Islet precursor cell (in vitro differentiated cells): Measurements from ENCODE around the gene MBP.
A peak's percentile ranks its signal among the peaks of the same experiment; 100 is the strongest.

Experiments used
- DNase-seq: peaks from one replicate; pipeline ENCODE4 v3.0.0-alpha.2; 2018

Gene MBP

DNA sequence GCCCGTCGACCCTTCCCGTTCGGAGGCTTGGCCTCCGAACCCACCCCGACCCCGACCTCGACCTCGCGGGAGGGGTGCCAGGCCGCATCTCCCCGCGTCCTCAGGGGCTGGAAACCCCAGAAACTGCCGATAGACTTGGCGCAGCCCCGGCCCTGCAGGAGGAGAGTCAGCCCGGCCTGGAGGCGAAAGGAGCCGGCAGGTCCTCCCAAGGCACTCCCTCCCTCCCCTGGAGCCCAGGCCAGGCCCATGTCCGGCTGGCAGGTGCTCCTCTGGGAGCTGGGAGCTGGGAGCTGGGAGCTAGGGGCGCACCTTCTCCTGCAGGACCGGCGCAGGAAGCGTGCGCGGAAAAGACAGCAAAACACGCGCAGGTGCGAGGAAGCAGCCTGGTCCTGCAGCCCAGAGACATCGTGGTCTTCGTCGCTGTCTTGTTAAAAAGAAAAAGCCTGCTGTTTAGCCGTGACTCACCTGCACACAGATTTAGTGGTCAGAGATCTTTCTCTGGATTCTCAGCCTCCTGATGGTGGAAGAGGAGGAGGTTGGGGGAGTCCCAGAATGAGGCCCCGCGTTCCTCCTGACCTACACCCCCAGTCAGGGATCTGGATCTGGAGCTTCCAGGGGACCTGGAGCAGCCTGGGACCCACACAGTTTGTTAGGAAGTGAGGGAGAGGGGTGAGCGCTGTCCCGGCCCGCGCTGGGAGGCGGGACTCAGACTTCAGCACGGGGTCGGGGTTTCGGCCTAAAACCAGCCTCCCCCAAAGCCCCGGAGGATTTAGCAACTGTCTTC lies 660 bp upstream of the MBP start:
- peak; percentile 71 for DNase-seq

DNA sequence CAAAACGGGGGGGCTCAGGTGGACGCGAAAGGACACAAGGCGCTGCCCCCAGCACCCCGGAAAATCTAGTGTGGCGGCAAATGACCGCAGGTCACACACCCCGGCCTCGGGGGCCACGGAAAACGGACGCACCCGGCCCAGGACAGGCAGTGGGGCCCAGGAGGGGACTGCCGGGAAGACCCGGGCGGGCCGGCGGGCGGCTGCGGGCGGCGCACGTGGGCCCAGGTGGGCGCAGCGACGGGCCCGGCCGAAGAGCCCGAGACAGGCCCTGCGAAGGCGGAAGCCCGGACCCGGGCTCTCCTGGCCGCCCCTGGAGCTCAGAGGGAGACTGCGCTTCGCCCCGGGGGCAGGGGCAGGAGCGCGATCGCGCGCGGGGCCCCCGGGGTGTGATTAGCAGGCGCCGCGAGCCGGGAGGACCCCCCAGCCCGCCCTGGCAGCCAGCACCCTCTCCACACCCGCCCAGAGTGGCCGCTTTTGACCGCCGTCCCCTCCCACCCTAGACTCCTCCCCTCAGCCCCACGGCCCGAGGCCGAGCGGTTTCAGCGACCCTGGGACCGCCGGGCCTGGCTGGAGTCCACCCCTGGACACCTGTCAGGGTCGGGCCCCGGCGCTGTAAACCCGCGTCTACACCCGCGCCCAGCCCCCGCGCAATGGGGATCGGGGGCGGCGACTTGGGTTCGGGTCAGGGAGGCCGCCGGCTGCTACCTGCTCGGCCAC lies 773 bp downstream of the MBP start:
- DNase-seq: peak; percentile 77

DNA sequence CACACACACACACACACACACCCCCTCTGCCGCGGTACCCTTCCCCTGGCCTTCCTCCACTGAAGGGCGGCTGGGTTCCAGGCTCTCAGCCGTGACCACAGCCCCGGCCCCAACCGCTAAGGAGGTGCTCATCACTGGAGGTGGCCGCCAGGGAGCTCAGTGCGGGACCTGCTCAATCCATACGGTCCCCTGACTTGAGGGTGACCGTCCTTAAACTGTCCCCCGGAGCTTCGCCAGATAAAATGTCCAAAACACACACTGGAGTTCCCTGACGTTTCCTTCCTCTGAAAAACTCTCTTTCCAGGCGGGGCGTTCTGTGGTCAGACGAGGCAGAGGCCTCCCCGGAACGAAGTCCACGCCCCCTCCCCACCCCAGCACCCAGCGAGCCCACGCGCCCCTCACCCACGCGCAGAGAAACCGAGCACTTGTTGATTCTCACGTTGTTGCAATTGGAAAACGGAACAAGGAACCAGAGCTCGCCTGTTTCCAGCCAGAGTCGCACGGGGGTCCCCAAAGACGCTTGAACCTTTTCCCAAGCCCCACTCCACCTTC lies 1.4 kb downstream of the MBP start:
- peak; percentile 60 for DNase-seq

DNA sequence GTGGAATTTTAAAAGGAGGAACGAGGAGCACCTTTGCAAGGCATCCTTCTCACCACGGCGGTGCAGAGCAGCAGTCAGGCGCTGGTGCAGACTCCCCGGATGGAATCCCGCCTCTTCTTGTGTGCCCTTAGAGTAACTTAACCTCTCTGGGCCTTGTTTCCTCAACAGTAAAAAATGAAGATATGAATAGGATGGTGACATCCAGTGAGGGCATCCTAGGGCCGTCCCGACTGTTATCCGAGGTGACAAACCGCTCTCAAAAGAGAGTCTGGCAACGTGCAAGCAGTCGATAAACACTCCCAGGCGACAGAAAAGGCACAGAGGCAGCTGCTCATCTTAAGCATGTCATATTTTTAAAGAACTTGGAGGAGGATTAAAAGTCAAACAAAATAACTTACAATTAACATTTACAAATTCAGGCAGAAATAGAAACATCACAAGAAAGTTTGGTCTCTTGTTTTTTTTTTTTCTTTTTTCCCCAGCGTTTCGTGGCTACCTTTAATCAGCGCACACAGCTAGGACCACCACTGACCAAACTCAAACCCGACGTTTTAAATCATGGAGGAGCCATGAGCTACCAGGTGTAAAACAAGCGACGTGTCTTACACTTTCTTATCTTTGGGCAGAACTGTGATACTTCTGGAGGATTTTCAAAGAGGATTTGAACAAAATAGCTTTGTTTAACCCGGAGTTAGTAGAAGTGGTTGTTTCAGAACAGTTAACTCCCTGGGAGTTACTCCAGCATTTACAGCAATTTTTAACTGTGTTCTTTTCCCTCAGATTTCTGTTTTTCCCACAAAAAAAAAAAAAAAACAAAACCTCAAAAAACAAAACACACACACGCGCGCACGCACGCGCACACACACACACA lies 2.1 kb downstream of the MBP start:
- DNase-seq: no peak

- DNase-seq: peak; percentile 90
Measured at GRCh38 chr18:77129150-77129551, 3.4 kb downstream of the MBP start.

DNA sequence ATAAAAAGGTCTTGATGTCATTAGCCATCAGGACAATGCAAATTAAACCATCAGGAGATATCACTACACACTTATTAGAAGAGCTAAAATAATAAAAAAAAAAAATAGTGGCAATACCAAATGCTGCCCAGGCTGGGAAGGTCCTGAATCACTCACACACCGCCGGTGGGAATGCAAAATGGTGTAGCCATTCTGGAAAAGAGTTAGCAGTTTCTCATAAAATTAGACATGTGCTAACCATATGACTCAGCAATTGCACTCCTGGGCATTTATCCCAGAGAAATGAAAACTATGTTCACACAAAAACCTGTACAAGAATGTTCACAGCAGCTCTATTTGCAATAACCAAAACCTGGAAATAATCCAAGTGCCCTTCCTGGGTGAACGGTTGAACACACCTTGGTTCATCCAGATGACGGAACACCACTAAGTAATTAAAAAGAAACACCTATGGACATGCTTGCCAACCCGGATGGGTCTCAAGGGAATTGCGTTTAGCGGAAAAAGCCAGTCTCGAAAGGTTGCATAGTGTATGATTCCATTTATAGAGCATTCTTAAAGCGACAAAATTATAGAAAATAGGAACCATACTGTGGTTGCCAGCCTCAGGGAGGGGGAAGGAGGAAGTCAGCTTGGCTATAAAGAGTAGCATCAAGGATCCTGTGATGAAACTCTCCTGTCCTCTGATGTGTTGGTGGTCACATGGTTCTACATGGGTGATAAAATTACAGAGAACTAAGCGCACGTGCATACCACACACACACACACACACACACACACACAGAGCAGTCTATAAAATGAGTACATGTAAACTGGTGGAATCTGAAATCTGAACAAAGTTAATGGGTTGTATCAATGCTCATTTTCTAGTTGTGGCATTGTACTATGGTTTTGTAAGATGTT lies 4.6 kb downstream of the MBP start:
- DNase-seq: peak; percentile 29

DNA sequence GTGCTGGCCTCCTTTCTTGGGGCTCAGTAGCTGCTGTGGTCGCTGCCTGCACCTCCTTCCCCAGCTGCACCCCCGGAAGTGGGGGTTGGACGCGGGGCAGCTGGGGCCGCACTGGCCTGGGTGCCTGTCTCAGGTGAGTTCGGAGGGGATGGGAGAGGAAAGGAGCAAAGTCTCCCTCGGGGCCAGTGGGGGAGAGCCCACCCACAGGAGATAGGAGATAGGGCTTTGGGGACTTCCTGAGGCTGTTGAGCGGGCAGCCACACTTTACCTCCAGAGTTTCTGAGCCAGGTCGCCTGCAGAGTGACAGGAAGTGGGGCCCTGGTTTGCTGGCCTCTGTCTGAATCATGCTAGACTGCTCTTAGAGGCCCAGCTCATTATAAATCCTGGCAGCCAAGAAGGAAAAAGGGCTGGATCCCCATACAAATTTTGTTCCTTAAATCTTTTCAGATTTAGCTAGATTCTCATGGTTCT lies 8.1 kb downstream of the MBP start:
- DNase-seq: peak; percentile 72

DNA sequence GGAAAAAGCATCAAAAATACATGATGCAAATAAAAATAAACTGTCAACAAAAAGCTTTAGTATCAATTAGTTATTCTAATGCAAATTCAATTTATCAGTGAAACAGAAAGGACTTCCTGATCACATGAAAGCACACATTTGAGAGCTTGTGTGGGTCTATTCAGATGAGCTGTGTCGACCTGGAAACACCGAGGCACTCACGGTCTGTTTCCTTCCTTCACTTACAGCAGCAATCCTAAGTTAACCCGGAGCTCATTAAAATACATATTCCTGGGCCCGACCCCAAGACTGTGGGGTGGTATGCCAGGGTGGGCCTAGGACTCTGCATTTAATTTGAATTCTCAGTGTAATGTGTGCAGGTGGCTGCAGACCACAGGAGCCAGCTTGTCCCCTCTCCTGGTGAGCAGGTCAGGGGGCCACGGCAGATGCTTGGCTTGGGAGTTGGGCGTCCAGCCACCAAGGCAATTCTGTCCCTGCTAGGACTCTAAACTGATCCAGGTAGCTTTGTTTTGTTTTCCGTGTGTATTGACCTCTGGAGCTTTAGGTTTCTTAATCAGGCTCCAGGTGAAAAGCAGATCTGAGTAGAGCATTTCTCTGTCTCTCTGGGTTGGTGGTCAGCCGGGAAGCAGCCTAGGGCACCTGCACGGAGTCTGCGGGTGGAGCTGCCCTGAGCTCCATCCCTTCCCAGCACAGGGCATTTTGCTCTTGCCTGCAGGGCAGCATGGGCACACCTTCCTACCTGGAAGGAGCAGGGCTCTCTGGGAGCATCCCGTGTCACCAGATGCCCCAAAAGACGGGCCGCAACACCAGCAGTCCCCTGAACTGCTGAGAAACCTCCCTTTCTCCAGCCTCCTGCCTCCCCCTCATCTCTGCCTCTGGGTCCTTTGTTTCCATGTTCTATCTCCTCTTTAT lies 9.0 kb downstream of the MBP start:
- peak; percentile 45 for DNase-seq

GRCh38 chr18:77121523-77121922 lies 11.1 kb downstream of the MBP start:
- DNase-seq: peak; percentile 7

GRCh38 chr18:77119851-77120491 lies 12.6 kb downstream of the MBP start:
- DNase-seq: peak; percentile 35

- DNase-seq: peak; percentile 30
Measured at GRCh38 chr18:77119101-77119850, 13.3 kb downstream of the MBP start.

DNA sequence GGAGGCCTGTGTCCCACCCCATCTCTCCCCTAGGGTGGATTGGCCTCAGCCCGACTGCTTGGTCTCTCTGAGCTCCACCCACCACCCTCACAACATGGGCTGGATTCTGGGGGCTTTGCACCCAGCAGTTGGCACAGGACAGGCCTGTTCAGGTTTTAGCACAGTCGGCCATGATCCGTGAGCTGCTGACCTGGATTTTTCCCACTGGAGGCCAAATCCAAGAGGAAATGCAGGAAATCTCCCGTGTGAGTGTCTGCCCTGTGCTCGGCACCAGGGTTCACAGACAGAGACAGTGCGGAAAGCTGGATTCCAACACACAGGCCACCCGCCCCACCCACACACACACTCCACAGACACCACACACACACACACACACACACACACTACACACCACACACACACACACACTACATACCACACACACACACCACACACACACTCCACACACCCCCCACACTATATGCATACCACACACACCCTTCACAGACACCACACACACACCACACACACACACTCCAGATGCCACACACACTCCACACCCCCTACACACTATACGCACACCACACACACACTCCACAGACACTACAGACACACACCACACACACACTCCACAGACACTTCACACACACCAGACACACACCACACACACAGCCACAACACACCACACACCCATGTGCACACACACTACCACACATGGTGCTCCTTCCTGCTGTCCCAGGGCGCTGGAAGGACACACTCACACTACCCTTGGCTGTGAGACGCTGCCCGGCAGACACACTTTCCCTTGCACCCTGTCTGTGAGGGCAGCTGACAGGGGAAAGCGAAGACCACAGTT lies 14.1 kb downstream of the MBP start:
- DNase-seq: peak; percentile 35

DNA sequence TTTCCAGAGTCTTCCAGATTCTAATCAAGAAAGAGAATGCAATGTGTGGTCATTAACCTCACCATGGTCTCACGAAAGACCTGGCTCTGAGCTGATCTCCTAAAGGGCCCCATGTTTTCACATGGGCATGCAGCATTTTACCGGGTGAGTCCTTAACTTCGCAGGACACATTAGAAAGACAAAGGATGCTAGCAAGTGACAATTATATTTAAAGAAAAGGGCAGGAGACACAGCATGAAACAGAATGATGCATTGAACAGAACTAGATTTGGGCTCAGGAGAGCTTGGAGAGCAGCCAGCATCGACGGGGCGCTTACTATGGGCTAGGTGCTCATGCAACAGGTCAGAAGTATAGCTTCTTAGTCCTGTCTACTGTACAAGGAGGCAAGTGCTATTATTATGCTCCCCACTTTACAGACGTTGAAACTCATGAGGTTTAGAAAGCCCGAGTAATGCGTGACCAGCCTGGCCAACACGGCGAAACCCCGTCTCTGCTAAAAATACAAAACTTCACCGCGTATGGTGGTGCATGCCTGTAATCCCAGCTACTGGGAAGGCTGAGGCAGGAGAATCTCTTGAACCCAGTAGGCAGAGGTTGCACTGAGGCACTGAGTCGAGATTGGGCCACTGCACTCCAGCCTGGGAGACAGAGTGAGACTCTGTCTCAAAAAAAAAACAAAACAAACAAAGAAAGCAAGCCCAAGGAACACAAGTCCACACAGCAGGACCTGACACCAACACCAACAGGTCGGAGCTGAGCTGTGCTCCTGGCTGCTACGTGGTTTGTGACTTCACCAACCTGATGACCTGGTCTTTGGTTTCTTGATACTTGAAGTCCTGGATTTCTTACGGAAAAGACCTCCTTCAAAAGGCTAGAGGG lies 16.1 kb downstream of the MBP start:
- peak; percentile 7 for DNase-seq

DNA sequence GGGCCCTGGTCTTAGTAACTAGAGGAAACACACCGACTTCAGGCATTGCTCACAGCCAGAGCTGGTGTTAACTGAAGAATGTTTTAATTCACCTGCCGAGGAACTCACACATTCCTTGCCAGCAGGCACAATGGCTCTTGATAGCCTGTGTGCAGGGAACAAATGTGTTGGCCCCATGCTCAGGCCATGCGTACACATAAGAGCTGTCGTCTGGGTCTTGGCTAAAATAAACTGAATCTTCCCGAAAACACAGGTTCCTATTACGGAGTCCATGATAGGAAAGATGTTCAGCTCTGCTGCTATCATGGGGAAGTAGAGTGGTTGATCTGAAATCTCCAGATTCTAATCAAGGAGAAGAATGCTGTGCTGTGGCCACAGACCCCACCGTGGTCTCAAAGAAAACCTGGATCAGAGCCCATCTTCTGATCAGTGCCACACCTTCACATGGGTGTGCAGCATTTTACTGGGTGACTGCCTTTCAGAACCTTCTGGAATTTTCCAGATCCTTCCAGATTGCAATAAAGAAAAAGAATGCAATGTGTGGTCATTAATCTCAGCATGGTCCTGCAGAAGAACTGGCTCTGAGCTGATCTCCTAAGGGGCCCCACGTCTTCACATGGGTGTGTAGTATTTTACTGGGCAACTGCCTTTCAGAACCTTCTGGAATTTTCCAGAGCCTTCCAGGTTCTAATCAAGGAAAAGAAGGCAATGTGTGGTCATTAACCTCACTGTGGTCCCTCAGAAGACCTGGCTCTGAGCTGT lies 17.2 kb downstream of the MBP start:
- DNase-seq: peak; percentile 53

- peak; percentile 65 for DNase-seq
Measured at GRCh38 chr18:77114415-77115191, 18.0 kb downstream of the MBP start.

GRCh38 chr18:77114152-77114414 lies 18.5 kb downstream of the MBP start:
- no peak for DNase-seq
